ENCODE measurements around the gene XRRA1.
"Not testable (repeated sequence)": the region's sequence is repeated elsewhere in the genome, so short reads cannot be mapped to it uniquely, and the experiment has no call there.

Gene XRRA1

DNA sequence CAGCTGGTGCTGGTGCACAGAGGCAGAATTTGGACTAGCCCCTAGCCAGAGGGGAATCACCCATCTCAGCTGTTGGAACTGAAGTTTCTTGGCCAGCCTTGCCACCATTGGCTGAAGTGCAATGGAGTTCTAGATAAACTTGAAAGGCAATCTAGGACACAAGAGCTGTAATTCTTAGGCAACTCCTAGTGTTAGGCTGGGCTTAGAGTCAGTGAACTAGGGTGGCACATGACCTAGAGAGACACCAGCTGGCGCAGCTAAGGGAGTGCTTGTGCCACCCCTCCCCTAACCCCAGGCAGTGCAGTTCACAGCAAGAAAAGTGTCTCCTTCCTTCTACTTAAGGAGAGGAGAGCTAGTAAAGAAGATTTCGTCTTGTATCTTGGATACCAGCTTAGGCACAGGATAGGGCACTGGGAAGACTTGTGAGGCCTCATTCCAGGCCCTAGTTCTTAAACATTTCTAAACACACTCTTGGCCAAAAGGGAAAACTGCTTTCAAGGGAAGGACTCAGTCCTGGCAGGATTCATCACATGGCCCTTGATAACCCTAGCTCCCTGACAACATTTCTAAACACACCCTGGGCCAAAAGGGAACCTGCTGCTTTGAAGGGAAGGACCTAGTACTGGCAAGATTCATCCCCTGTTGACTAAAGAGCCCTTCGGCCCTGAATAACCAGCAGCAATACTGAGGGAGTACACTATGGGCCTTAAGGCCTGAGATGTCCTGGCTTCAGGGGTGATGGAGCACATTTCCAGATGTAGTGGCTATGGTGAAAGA is 53.4 kb downstream of the XRRA1 start:
- DNase-seq: no peak

DNA sequence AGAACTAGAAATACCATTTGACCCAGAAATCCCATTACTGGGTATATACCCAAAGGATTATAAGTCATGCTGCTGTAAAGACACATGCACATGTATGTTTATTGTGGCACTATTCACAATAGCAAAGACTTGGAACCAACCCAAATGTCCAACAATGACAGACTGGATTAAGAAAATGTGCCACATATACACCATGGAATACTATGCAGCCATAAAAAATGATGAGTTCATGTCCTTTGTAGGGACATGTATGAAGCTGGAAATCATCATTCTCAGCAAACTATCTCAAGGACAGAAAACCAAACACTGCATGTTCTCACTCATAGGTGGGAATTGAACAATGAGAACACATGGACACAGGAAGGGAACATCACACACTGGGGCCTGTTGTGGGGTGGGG is 55.9 kb downstream of the XRRA1 start:
- not testable (repeated sequence) for DNase-seq

DNA sequence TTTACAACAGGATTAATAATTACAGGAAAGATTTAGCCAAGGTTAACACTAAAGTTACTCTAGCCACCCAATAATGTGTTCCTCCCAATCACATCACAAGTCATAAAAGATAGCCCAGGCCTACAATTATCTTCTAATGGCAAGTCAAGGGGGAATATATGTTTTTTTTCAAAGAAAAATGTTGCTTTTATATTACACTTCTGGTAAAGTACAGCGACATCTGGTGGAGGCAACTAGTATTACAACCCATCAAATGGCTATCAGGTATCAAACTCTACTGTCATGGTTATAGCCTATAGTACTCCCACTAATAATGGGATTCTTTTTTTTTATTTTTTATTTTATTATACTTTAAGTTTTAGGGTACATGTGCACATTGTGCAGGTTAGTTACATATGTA is 71.8 kb downstream of the XRRA1 start:
- peak; percentile 28 for DNase-seq

DNA sequence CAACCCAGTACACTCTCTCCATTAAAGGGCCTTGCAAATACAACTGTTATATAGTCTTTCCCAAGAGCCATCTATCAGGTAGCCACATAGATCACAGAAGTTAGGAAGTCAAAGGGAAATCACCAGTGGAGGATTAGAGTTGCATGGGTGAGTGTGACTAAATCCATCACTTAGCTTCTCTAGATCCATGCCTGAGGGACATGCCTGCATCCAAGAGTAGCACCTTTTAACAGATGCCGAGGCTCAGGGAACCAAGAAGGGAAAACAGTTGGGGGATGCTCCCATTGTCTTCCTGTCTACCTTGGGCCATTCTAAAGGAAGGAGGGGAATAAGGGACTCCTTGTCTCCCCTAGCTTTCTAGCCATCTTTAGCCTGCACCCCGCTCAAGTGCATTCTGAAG is 77.9 kb downstream of the XRRA1 start:
- DNase-seq: no peak

DNA sequence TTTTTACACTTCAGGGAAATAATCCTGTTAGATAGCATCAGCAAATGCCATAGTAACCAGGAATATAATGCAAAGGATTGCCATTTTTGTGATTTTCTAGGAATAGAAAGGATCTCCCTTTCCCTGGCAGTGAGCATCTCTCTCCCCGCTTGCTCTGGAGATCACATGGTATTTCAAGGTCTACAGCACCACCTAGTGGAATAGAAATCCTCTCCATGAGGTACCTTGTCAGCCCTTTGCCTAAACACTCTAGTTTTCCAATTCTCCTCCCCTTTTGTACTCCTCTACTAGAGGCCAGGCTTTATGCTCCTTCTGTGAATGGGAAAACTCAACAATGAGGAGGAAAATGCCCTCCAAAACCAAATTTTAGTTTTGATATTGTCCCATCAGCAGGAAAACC is 78.4 kb downstream of the XRRA1 start:
- DNase-seq: no peak

DNA sequence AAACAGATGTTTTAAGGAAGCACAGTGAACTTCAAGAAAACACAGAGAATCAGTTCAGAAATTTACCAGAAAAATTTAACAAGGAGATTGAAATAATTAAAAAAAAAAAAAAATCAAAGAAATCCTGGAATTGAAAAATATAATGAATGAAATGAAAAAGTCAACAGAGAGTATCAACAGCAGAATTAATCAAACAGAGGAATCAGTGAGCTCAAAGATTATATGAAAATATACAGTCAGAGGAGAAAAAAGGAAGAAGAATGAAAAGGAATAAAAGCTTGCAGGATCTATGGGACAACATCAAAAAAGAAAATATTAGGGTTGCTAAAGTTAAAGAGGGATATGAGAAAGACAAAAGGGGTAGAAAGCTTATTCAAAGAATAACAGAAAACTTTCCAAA is 82.3 kb downstream of the XRRA1 start:
- DNase-seq: no peak

DNA sequence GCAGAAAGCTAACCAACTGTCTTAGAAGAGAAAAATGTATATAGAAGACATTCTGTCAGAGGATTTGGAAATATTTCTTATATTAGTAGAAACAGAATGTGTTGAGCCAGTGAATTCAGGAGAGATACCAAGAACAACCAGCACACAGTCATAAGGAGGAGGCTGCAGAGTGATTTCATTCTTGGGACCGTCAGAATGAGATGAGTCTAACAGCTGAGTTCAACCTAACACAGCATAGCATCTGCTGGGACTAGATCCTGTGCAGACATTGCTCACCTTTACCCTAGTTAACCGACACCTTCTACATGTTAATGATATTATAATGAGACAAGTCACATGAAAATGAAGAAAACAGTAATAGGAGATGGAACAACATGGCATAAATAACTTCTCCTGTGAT is 85.5 kb downstream of the XRRA1 start:
- DNase-seq: no peak

DNA sequence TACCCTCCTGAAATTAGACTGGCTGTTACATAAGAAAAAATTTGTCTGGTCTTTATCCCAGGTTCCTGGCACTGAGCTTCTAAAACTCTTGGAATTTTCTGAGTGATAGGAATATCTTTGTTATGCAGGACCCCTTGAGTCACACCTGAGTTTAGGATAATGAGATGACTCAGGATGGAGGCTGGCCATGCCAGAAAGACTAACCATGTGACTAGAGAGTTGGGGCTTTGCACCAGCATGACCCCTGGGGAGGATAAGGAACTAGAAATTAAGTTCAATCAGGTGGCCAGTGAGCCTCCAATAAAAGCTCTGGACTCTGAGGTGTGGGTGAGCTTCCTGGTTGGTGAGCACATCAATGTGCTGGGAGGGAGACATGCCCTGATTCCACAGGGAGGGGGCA is 88.1 kb downstream of the XRRA1 start:
- no peak for DNase-seq

DNA sequence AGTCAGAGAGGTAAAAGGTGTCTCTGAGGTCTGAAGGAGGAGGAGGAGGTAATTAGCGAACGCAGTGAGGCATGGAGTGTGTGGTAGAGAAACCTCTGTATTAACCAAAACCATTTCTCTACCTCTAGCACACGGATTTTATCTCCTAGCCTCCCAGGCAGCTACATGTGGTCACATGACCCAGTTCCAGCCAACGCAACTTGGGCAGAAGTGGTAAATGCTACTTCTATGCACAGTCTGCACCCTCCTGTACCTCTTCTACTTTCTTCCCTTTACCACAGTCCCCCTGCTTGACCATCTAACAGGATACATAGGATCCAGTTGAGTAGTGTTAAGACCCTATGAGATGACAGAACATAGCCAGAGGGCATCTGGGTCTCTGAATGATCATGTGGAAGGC is 95.7 kb downstream of the XRRA1 start:
- no peak for DNase-seq

DNA sequence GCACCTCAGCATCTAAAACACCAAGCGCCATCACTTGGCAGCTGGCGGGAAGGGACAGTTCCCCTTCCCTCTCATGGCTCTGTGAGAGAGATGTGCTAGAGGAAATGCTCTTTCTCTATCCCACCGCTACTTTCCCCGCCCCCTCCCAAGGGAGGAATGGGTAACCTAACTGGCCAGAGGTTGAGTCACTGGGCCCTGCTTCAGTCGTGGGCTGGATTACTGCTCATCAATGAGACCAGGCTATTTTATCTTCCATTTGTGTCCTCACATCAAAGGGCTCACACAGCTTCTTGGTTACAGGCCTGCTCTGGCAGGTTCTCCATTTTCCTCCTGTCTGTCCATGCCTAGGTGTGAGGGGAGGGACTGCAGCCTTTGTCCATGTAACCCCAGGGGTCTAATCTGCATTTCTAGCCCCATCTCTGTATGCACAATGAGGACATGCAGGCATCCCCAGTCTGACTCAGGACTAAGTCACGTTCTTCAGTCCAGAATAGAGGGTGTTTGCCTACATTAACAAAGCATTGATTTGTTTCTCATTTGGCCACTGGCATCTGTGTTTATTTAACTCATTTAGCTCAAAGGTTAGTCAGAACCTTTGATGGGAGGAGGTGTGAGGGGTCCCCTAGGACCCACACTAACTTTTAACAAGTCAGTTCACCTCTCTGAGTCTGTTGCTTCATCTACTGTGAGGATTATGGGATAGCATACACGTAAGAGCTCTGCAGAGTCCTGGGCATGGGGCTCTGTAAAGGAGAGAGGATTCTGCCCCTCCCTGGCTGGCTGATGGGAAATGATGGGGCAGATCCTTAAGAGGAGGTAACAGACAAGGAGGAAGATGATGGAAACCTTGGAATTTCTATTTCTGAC is 99.1 kb downstream of the XRRA1 start:
- no peak for DNase-seq

DNA sequence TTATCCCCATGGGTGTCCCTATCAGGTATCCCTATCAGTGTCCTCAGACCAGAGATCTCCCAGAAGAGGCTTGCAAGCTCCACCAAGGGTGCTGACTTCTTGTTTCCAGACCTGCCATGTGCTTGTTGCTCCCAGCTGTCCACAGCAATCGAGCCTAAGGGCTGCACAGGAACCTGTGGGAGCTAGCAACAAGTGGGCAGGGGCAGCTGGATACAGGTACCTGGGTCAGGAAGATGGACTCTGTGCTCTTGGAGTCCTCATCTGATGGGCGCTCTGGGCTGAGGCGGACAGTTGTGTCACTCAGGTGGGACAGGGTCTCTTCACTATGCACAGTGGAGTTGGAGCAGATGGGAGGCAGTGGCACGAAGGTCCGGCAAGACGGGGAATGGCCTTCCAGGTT is 101.0 kb downstream of the XRRA1 start:
- no peak for DNase-seq

DNA sequence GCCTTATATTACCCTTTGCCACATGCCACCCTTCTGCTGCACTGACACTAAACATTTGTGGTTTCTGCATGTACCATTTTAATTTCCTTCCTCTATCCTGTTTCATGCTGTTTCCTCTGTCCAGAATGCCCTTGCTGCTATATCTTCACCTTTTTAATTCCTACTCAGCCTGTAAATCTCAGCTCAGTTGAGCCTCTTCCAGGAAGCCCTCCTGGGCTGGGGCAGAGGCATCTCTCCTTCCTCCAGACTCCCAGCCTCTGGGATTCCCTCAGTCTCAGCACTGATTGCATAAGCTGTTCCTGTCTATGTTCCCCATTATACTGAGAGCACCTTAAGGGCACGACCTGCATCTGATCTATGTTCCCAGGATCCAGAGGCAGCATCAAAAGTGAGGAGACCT is 101.5 kb downstream of the XRRA1 start:
- no peak for DNase-seq

DNA sequence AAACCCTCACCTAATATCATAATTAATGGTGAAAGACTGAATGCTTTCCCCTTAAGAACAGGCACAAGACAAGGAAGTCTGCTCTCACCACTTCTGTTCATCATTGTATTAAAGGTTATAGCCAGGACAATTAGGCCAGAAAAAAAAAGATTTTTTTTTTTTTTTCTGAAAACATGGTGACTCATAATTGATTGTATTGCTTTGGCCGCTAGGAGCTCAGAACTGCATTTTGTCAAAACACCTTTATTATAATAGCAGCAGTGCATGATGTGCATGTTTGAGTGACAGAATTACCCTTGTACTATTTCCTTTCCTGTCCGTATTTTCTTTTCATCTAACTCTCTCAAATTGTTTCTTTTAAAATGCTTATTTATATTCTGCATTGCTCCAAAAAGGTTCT is 102.1 kb downstream of the XRRA1 start:
- DNase-seq: no peak

DNA sequence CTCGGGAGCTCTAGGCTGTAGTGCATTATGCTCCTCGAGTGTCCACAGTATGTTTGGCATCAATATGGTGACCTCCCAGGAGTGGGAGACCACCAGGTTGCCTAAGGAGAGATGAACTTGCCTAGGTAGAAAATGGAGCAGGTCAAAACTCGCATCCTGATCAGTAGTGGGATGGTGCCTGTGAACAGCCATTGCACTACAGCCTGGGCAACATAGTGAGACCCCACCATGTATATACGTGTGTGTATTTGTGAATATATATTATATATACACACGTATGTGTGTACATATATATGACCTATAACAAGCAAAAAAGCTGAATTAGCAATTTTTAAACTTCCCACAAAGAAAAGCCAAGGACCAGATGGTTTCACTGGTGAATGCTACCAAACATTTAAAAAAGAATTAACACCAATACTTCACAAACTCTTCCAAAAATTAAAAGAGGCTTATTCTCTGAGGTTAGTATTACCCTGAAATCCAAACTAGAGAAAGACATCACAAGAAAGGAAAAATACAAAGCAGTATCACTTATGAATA is 102.8 kb downstream of the XRRA1 start:
- no peak for DNase-seq

DNA sequence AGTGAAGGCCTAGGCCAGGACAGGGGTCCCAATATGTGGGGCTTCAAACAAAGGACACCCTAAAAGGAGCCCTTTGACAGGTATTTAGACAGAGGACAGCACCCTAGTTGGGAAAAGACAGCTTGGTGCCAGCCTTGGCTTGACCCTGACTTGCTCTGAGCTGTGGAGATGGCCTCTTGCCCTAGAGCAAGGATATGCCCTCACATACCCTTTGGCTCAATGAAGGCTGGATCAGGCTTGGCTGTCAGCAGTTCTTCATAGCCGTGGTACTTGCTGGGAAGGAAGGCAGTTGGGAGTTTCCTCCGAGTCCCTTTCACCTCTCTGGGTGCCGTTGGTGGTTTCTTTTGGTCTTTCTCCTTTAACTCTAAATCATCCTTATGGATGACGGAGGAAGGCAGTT is 104.0 kb downstream of the XRRA1 start:
- no peak for DNase-seq

DNA sequence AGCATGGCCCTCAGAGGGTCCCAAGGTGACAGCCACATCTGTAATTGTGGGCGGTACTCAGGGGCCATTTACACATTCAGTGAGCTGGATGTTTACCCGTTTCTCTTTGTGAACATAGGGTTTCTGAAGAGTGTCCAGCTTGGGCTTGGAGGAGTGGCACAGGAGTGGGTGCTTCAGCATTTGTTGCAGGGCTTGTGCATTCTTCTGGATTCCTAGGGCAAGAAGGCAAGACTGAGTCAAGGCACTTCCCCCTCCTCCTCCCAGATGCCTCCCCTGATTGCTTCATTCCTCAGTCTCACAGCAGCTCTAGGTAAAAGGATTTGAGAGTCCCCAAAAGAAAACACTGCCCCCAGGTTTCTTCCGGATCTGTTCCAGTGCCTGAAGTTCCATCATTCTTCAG is 104.8 kb downstream of the XRRA1 start:
- no peak for DNase-seq

DNA sequence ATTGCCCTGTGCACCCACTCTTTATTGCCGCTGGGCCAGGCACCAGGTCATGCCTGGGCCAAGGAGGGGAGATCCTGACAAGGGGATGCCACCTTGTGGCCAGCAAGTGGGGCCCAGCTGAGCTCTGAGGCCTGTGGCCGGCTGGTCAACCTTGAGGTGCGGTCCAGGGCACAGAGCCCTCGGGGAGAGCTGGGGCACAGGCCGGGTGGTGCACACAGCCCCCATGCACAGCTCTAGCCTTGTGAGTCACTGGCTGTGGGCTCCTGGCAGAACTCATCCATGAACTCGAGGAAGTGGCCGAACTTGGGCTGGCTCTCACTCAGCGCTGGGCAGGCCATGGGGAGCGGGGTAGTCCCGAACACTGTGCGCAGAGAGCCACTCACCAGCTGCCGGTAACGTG is 105.9 kb downstream of the XRRA1 start:
- no peak for DNase-seq

DNA sequence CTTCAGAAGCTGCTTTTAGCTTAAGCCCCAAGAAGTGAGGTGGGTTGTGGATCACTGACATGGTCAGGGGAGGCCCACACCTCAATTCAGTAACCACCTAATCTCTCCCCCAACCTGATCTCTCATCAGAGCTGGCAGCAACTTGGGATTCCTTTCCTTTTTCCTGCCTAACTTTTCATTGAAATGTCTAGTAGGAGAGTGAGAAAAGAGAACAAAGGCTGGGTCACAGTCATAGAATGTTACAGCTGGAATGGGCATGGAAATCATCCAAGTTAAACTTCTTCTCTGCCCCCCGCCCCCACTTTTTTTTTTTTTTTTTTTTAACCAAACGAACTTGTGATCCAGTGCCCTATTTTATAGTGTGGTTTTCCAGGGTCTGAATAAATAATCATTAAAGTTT is 108.4 kb downstream of the XRRA1 start:
- no peak for DNase-seq

DNA sequence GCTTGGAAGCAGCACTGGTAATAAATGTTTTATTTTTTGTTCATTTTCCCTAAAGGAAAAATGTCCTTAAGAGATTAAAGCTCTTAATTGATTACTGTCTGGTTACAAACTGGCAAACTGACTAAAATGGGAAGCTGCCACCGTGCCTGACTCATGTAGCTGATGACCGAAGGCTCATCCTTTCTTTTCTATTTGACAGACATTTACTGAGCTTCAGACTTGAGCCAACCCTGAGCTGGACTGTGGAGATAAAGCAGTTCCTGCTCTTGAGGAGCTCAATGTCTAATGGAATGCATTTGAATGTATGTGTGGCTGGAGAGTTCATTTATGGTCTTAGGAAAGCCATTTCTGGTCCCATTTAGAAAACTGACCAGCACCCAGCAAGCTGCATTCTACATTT is 108.9 kb downstream of the XRRA1 start:
- no peak for DNase-seq

DNA sequence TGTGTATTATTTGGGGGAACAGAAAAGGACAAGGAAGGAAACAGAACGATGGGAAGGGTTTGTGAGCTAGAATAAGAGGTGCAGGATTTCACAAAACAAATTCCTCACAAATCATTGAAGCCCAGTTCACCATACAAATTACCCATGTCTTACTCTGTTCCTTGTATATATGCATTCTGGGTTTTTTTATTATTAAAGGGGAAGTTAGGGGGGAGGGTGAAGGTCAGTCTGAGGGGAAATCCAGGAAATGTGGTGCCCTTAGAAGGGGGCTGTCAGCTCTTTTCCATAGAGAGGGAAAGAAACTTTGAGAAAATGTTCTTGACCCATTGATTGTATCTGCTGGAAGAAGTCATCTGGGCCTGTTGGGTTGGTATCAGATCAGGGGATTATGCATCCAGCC is 109.4 kb downstream of the XRRA1 start:
- DNase-seq: no peak

DNA sequence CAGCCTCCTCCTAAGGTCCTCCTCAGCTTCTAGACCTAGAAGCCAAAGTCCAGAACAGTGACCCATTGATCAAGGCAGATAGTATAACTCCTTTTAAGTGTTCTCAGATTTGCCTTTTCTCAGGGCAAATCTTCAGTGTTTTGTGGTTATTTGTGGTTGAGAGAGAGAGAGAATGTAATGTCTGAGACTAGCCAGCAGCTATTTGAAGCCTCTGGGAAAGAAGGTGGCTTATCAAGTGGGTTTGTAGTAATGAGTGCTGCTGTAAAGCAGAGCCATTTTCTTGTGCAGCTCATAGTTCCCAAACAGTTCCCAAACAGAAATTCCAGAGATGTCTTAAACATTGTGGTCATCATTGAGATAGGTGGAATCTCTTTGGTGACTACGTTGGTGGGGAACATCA is 110.7 kb downstream of the XRRA1 start:
- no peak for DNase-seq

DNA sequence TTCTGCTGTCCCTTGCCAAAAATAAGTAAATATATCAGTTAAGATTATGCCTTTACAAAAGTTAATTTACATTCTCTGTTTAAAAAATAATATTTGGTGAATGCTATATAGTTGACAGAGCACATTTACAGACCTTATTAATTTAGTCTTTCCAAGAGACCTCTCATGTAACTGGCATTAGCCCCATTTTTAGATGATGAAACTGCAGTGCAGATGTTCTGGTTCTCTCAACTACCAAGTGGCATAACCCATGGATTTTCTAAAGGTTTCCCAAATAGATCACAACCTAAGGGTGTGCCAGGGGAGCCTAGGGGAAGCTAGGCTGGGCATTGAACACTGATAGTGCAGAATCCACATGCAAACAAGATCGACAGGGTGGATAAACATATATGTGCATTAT is 111.7 kb downstream of the XRRA1 start:
- no peak for DNase-seq

DNA sequence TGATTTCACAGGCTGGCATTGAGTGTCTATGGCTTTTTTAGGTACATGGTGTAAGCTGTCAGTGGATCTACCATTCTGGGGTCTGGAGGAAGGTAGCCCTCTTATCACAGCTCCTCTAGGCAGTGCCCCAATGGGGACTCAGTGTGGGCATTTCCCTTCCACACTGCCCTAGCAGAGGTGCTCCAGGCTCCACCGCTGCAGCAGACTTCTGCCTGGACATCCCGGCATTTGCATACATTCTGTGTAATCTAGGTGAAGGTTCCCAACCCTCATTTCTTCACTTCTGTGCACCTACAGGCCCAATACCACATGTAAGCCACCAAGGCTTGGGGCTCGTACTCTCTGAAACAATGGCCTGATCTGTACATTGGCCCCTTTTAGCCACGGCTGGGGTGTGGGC is 122.0 kb downstream of the XRRA1 start:
- no peak for DNase-seq

DNA sequence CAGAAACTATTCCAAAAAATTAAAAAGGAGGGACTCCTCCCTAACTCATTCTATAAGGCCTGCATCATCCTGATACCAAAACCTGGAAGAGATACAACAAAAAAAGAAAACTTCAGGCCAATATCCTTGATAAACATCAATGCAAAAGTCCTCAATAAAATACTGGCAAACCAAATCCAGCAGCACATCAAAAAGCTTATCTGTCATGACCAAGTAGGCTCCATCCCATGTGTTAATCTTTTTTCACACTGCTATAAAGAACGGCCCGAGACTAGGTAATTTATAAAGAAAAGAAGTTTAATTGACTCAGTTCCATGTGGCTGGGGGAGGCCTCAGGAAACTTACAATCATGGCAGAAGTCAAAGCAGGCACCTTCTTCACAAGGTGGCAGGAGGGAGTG is 123.3 kb downstream of the XRRA1 start:
- DNase-seq: not testable (repeated sequence)

All from stimulated activated CD4-positive, alpha-beta T cell treated with anti-CD3 and anti-CD28 coated beads, Interleukin-4, amount 100 ng/mL, for 24 hours (primary cell).